GM21423 (cell line): ENCODE results near the gene CASTOR1.
A peak's percentile ranks its signal among the peaks of the same experiment; 100 is the strongest.

Experiments
- ATAC-seq: cut with Tn5 transposase; IDR thresholded peaks from one replicate; pipeline ENCODE4 v1.9.1; 2021; ENCODE audit warnings: mild to moderate bottlenecking, moderate library complexity; ENCODE audit not compliant: unreplicated experiment

The CASTOR1 gene

GRCh38 chr22:30320021-30320556, 30.8 kb upstream of the CASTOR1 start:
- ATAC-seq = no peak

- ATAC-seq = no peak
These were observed 29.6 kb upstream of the CASTOR1 start for GRCh38 chr22:30318799-30319419.

- ATAC-seq = no peak
These were observed 28.5 kb upstream of the CASTOR1 start for GRCh38 chr22:30317778-30318177.

GRCh38 chr22:30315962-30316576, 26.8 kb upstream of the CASTOR1 start:
- ATAC-seq = no peak

GRCh38 chr22:30314915-30315314, 25.6 kb upstream of the CASTOR1 start:
- no peak for ATAC-seq

- no peak for ATAC-seq
These were observed 24.4 kb upstream of the CASTOR1 start for GRCh38 chr22:30313527-30314363.

- no peak for ATAC-seq
These were observed 22.7 kb upstream of the CASTOR1 start for GRCh38 chr22:30312053-30312452.

GRCh38 chr22:30310881-30311771, 21.8 kb upstream of the CASTOR1 start:
- no peak for ATAC-seq

- no peak for ATAC-seq
These were observed 20.8 kb upstream of the CASTOR1 start for GRCh38 chr22:30309951-30310741.

- no peak for ATAC-seq
These were observed 19.4 kb upstream of the CASTOR1 start for GRCh38 chr22:30308518-30309230.

GRCh38 chr22:30308093-30308492, 18.8 kb upstream of the CASTOR1 start:
- no peak for ATAC-seq

GRCh38 chr22:30307041-30307574, 17.8 kb upstream of the CASTOR1 start:
- no peak for ATAC-seq

- ATAC-seq = no peak
These were observed 17.3 kb upstream of the CASTOR1 start for GRCh38 chr22:30306627-30307011.

- ATAC-seq = no peak
These were observed 16.8 kb upstream of the CASTOR1 start for GRCh38 chr22:30305906-30306626.

GRCh38 chr22:30305519-30305905, 16.2 kb upstream of the CASTOR1 start:
- peak; percentile 41 for ATAC-seq

- no peak for ATAC-seq
These were observed 15.4 kb upstream of the CASTOR1 start for GRCh38 chr22:30304495-30305244.

GRCh38 chr22:30302810-30303138, 13.5 kb upstream of the CASTOR1 start:
- ATAC-seq = no peak
